ENCODE results near the gene PDYN.

Gene PDYN

DNA sequence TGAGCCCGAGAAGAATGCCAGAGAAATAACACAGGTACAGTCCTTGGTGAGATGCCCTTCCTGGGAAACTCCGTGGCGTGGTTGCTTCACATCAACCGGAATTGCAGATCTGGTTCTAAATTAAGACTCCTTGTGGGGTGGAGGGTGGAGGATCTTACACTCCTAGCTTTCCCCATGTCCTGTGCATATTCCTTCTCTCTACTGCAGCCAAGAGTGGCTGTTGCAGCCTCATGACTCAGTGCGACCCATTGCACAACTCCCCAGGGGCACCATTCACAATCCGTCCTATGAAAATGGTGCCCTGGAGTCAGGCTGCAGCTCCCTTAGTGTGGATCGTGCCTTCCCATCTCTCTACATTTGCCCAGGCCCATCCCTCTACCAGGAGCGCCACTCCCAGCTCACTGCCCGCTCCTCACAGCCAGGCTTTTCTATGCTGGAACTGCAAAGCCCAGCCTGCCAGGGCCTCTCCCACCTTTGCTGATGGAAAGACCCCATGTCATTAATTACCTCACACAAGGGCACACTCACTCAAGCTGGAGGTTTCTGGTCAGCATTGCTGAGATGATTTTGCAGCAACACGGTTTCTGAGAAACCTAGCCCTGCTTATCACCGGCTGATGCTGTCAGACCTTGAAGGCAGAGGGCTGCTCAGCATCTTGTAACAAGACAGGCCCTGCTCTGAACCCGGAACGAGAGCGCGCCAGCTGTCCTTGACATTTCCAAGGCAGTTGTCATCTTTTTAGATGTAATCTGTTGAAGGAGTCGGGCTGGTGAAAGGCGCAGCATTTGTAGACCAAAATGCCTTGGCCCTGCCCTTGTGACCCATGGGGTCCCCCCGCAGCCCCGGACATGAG lies 58.9 kb downstream of the PDYN start:
- peak; percentile 31 for DNase-seq (ENCODE audit: low read depth)

DNA sequence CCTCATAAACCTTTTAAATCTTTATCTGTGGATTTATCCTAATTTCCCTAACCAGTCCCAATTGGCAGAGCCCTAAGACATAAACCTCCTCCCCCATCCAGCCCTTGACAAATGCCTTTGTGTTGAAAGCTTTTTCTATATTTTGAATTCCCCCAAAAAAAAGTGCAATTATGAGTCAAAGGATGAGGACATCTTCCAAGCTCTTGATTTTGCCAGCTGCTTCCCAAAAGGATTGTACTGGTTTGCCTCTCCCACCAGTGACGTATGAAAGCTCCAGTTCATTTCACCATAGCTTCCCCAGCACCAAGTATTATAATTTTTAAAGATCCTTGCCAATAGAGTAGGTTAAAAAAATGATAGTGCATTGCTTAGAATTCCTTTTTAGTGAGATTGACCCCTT lies 59.7 kb downstream of the PDYN start:
- DNase-seq (ENCODE audit: low read depth) = no peak

DNA sequence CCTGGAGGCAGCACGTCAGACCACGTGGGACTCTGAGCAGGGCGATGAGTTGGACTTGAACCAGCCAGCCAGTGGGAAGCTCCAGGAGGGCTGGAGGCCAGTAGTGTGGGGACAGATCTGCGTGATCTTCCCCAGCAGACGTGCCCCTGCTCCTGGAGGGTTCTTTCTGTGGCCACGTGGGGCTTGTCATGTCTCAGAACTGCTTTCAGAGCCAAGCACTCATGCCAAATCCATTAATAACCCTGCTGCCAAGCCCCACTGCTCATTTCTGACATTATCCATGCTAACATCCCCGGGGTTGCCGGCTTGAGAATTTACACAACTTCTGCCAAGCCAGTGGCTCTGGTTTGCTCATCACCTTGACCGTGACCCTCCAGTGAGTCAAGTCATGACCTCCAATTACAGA lies 60.4 kb downstream of the PDYN start:
- DNase-seq (ENCODE audit: low read depth) = no peak

DNA sequence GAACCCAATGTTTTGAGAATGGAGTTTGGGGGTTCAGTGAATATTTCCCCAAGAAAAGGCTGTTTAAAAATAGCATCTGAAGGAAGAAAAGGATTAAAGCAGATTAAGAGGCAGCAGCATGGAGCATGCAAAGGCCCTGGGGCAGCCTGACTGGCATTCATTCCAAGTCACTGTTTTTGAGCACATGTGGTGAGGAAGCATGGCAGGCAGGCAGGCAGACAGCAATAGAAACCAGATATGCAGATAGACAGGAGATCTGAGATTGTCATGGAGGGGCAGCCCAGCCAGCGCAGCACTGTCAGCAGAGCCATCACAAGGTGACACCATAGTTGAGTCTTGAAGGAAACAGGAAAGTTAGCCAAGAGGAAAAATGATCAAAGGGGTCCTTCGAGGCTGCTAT lies 60.9 kb downstream of the PDYN start:
- DNase-seq (ENCODE audit: low read depth) = no peak

DNA sequence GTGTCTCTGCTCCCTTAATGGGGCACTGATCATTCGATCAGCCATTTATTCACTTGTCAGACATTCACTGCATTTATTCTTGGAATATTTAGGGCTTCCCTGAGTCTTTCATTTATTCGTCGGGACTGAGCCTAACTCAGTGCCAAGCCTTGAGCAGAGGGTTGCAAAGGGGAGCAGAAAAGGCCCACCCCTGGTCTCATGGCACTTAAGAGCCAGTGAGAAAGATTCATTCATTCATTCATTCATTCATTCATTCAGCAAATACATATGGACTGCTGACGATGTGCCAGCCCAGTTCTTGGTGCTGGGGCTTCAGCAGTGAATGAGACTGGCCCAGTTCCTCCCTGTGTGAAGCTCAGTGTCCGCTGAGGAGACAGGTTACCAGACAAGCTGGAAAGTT lies 62.0 kb downstream of the PDYN start:
- DNase-seq (ENCODE audit: low read depth) = no peak

DNA sequence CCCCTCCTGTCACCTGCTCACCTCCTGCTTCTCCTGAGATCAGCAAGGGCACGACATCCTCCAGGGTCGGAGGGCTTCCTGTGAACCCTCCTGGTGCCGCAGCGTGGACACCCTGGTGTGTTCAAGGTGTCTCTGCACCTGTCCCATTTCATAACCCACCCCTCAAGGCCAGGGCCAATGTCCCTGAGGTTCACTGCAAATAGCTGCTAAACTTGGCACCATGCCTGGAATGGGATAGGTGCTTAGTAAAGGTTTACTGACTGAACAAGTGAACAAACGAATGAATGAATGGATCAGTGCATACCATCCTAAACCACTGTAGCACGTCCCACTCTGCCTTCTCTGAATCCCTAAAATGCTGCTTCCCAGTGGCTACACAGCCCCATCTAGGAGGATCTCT lies 63.7 kb downstream of the PDYN start:
- no peak for DNase-seq (ENCODE audit: low read depth)

DNA sequence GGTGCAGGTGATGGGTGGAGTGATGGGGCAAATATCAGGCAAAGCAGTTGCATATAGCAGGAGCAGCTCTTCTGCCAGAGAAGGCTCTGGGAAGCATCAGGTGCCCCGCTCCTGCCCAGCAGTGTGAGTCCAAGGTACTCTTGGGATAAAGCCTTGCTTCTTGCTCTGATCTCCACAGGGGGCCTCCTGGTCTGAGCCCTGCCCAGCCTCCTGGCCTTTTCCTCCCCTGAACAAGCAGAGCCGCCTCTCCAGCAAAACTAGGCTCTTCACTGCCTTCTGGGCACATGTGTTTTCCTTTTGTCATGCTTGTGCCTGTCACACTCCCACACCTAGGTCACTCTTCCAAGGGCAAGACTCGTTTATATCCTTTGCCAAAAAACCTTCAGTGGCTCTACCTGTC lies 64.4 kb downstream of the PDYN start:
- no peak for DNase-seq (ENCODE audit: low read depth)

DNA sequence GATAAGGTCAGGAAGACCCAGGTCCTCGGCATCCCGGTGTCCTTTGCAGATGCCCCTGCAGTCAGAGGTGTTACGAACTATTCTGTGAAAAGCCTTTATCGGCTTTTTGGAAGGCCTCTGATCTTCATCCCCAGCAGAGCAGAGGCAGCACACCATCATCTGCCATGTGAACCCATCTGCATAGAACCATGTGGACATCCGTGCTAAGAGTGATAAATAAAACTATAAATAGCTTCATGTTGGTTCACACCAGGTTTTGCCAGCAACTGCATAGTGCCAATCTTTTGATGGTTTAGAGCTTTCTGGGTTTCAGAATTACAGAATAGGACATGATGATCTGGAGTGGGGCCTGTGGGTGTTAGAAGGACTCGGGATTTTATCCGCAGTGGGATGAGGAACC lies 65.1 kb downstream of the PDYN start:
- DNase-seq (ENCODE audit: low read depth) = no peak
